Lower leg skin (tissue), 3 donors: ENCODE measurements around the gene KRT14.

Experiments
- POLR2A ChIP-seq, 2 donors: fragments of 450-650 bp; IDR thresholded peaks; one replicate each; pipeline ENCODE4 v1.6.1; 2016 to 2017; ENCODE audit warnings: antibody characterized with exemption in 2 of 2, mild to moderate bottlenecking in 1 of 2, moderate library complexity in 1 of 2
- TF ChIP-seq, protein P1 (sequence below), 3 donors: fragments of 450-650 bp; IDR thresholded peaks; one replicate each; pipeline ENCODE4 v1.5.1; 2016; ENCODE audit warnings: antibody characterized with exemption in 3 of 3, mild to moderate bottlenecking in 3 of 3, moderate library complexity in 2 of 3

- TF ChIP-seq, protein P1, sequence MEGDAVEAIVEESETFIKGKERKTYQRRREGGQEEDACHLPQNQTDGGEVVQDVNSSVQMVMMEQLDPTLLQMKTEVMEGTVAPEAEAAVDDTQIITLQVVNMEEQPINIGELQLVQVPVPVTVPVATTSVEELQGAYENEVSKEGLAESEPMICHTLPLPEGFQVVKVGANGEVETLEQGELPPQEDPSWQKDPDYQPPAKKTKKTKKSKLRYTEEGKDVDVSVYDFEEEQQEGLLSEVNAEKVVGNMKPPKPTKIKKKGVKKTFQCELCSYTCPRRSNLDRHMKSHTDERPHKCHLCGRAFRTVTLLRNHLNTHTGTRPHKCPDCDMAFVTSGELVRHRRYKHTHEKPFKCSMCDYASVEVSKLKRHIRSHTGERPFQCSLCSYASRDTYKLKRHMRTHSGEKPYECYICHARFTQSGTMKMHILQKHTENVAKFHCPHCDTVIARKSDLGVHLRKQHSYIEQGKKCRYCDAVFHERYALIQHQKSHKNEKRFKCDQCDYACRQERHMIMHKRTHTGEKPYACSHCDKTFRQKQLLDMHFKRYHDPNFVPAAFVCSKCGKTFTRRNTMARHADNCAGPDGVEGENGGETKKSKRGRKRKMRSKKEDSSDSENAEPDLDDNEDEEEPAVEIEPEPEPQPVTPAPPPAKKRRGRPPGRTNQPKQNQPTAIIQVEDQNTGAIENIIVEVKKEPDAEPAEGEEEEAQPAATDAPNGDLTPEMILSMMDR (IDR thresholded peaks at IDR 0.05) = no peak
- TF ChIP-seq POLR2A (IDR thresholded peaks at IDR 0.05) = no peak
Observed at GRCh38 chr17:41553987-41554680, 32.6 kb downstream of the KRT14 start.
